AG04450 (cell line): ENCODE data around the gene NCSTN. TPM values are rescaled to one million over a fixed set of nuclear protein-coding genes. Genes with fewer than 3 reads are reported as not detected.

Experiments
- CTCF ChIA-PET: fragments of 300-600, 350-600 bp; formaldehyde crosslinking; extraction: SDS; loops from one replicate; lab custom pipeline; 2022; ENCODE audit warnings: antibody characterized with exemption, inconsistent platforms; lab: Charles Lee
- POLR2A ChIA-PET: fragments of 350-600 bp; formaldehyde crosslinking; extraction: SDS; loops from one replicate; lab custom pipeline; 2021; ENCODE audit warnings: antibody characterized with exemption, inconsistent platforms; lab: Yijun Ruan, JAX
- DNase-seq: peaks from one replicate; pipeline ENCODE4 v3.0.0-alpha.2; 2011; ENCODE audit warnings: low read depth, low spot score
- H3K27ac ChIP-seq: one replicate; pipeline ENCODE4 v1.5.1; 2012; ENCODE audit warnings: low read depth, low read length, control low read depth
- H3K27me3 ChIP-seq: one replicate; pipeline ENCODE4 v1.6.0; 2012; ENCODE audit warnings: low read length; ENCODE audit not compliant: control insufficient read depth, insufficient read depth
- H3K4me3 ChIP-seq: 2 replicates; pipeline ENCODE4 v1.5.1; 2011; ENCODE audit warnings: mild to moderate bottlenecking, low read depth, low read length, control low read depth
- H3K9me3 ChIP-seq: 2 replicates; pipeline ENCODE4 v1.5.1; 2012; ENCODE audit warnings: low read length; ENCODE audit not compliant: control insufficient read depth, insufficient read depth
- polyA plus RNA-seq: library from polyadenylated mRNA; depleted of rRNA; stranded (reverse); fragments of >200 nt; gene quantifications from 2 replicates; pipeline ENCODE4 v1.2.3, GENCODE V29; 2011; rRNA removed
- small RNA-seq: library from RNA; depleted of rRNA; stranded (forward); fragments of <200 nt; gene quantifications from one replicate; pipeline ENCODE3, GENCODE V24; 2012; ENCODE audit warnings: low read depth; ENCODE audit not compliant: insufficient read length
- TF ChIP-seq, protein P1 (sequence below): IDR thresholded peaks from 2 replicates; pipeline ENCODE4 v1.5.1; 2011; ENCODE audit warnings: low read depth, low read length, control low read depth, inconsistent platforms

Gene NCSTN
- polyA plus RNA-seq, 1 experiment, result 189 TPM

GRCh38 chr1:160405331-160405877 is 62.2 kb downstream of the NCSTN start:
- CTCF ChIA-PET, result interaction anchor here (1.3 kb wide), 1 partner anchor 320 kb away, joined by 3 read pairs; no protein-coding TSS in a partner anchor
- H3K27me3 ChIP-seq, result peaks cover 25% of the 10 kb centered on the region

DNA sequence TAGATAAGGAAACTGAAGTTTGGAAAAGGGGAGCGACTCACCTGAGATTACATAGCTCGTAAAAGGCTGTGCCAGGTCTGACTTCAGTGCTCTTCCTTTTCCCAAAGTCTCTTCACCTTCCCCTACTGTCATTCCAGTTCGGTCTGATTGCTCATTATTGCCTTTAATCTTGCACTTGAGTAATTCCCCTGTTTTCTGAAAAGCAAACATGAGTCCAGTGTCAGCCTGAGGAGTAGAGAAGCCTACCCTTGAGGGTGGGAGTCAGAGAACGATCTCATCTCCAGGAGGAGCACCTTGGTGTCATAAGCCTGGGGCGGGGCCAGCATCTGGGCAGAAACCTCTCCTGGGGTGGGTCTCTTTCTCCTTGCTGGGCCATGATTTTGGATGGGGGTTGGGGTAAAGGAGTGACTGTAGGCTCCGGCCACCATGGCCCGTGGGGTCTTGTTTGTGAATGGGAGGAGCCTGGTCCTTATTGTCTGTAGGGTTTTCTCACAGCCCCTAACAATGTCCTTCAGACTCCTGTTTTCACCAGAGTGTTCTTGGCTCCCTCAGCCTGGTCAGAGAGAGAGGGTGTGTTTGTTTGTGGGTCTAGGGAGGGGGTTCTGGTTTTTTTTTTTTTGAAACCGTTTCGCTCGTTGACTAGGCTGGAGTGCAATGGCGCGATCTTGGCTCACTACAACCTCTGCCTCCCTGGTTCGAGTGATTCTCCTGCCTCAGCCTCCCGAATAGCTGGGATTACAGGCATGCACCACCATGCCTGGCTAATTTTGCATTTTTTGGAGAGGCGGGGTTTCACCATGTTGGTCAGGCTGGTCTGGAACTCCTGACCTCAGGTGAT is 63.2 kb downstream of the NCSTN start:
- no peak overlapping the region for H3K27ac ChIP-seq
- ChIA-PET CTCF (interaction anchor here (1.3 kb wide), 1 partner anchor 321 kb away, joined by 3 read pairs; no protein-coding TSS in a partner anchor), POLR2A (no interaction called here)
- H3K27me3 ChIP-seq, result peaks cover 19% of the 10 kb centered on the region
- TF ChIP-seq, protein P1, sequence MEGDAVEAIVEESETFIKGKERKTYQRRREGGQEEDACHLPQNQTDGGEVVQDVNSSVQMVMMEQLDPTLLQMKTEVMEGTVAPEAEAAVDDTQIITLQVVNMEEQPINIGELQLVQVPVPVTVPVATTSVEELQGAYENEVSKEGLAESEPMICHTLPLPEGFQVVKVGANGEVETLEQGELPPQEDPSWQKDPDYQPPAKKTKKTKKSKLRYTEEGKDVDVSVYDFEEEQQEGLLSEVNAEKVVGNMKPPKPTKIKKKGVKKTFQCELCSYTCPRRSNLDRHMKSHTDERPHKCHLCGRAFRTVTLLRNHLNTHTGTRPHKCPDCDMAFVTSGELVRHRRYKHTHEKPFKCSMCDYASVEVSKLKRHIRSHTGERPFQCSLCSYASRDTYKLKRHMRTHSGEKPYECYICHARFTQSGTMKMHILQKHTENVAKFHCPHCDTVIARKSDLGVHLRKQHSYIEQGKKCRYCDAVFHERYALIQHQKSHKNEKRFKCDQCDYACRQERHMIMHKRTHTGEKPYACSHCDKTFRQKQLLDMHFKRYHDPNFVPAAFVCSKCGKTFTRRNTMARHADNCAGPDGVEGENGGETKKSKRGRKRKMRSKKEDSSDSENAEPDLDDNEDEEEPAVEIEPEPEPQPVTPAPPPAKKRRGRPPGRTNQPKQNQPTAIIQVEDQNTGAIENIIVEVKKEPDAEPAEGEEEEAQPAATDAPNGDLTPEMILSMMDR, result no peak
- H3K4me3 ChIP-seq, result no peak overlapping the region
- DNase-seq, result no peak
- H3K9me3 ChIP-seq, result no peaks in the 10 kb centered on the region

More at GRCh38 chr1:160405331-160405877, 62.2 kb downstream of the NCSTN start:
- POLR2A ChIA-PET, result no interaction called here
- Histone ChIP-seq H3K27ac (no peak overlapping the region), H3K4me3 (no peak overlapping the region), H3K9me3 (no peaks in the 10 kb centered on the region)
- no peak for DNase-seq
- TF ChIP-seq, protein P1, result no peak

DNA sequence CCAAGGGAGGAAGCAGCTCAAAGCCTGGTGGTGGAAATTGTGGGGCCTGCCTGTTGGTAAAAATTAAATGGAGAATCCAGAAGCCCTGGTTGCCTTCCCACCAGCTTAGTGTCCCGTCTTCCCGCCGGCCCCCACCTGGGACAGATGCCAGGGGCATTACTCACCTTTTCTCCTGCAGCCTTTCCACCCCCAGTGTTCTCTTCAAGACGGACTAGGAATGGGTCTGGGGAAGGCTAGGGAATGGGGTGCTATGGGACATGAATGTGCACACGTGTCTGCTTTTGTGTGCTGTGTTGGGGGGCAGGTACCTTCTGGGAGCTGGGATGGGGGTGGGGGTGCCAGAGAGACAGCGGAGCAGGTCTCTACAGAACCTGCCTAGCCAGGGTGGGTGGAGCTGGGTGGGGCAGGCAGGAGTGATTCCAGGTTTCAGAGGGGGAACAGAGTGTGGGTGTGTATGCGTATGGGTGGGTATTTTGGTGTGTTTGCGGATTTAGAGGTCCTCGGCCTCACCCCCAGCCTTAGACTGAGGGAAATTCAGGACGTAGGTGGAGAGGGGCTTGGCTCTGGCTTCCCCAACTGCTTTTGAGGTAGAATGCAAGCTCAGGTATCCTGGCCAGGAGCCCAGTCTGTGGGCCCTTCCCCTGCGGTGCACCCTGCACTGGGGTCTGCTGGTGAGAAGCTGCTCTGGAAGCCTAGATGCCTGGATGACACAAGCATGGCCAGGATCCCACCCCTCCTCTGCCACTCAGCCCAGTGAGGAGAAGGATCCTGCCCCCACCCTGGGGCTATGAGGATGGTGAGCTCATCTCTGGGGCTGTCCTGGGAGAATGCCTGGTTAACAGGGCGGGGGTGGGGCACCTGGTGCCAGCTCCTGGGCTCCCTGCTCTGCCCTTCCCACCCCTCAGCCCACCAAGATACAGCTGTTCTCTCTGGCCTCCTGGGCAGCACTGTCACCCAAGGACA is 64.9 kb downstream of the NCSTN start:
- no peaks in the 10 kb centered on the region for H3K9me3 ChIP-seq
- ChIA-PET CTCF (interaction anchor here (0.5 to 1.8 kb wide), 4 partner anchors 20 to 627 kb away, joined by 3 to 8 read pairs (median 4); partner anchors contain the start of gene DUSP23), POLR2A (no interaction called here)
- H3K27ac ChIP-seq, result no peak overlapping the region
- no peak overlapping the region for H3K4me3 ChIP-seq
- DNase-seq, result no peak
- TF ChIP-seq, protein P1, result no peak
- peaks cover 7% of the 10 kb centered on the region for H3K27me3 ChIP-seq

Small RNAs within 50 kb of the gene (small RNA-seq; reads per million reads assigned to genes)
- not detected for gene RF00019
- not detected for gene RNU4-42P

Other genes starting within 250 kb of the NCSTN start
- gene IGSF8, start 244.8 kb upstream of the NCSTN start, polyA plus RNA-seq, result 12.7 and 18.8 TPM in 2 replicates
- 6.2 and 6.5 TPM in 2 replicates for gene ATP1A2, start 227.6 kb upstream of the NCSTN start, polyA plus RNA-seq
- not detected in 2 replicates for gene ATP1A4, start 191.8 kb upstream of the NCSTN start, polyA plus RNA-seq
- 0.17 and 0.20 TPM in 2 replicates for gene CASQ1, start 152.8 kb upstream of the NCSTN start, polyA plus RNA-seq
- 512 and 555 TPM in 2 replicates for gene PEA15, start 138.0 kb upstream of the NCSTN start, polyA plus RNA-seq
- 108 and 111 TPM in 2 replicates for gene DCAF8, start 80.8 kb upstream of the NCSTN start, polyA plus RNA-seq
- gene PEX19, start 58.2 kb upstream of the NCSTN start, polyA plus RNA-seq, result 77.2 and 87.5 TPM in 2 replicates
- 366 and 384 TPM in 2 replicates for gene COPA, start 133 bp upstream of the NCSTN start, polyA plus RNA-seq
- 0.19 and 0.35 TPM in 2 replicates for gene NHLH1, start 23.7 kb downstream of the NCSTN start, polyA plus RNA-seq
- 3.4 TPM in 2 replicates for gene VANGL2, start 57.2 kb downstream of the NCSTN start, polyA plus RNA-seq
- not detected in 2 replicates for gene SLAMF6, start 179.9 kb downstream of the NCSTN start, polyA plus RNA-seq
- not detected in 2 replicates for gene CD84, start 236.1 kb downstream of the NCSTN start, polyA plus RNA-seq